HG03432 (cell line): ENCODE measurements around the gene USP12.
A peak's percentile ranks its signal among the peaks of the same experiment; 100 is the strongest.

Source experiments
- ATAC-seq: cut with Tn5 transposase; IDR thresholded peaks from one replicate; pipeline ENCODE4 v1.9.1; 2021; ENCODE audit warnings: mild to moderate bottlenecking, moderate library complexity; ENCODE audit not compliant: unreplicated experiment

The USP12 gene

GRCh38 chr13:27186295-27186694 lies 14.7 kb upstream of the USP12 start:
- no peak for ATAC-seq

DNA sequence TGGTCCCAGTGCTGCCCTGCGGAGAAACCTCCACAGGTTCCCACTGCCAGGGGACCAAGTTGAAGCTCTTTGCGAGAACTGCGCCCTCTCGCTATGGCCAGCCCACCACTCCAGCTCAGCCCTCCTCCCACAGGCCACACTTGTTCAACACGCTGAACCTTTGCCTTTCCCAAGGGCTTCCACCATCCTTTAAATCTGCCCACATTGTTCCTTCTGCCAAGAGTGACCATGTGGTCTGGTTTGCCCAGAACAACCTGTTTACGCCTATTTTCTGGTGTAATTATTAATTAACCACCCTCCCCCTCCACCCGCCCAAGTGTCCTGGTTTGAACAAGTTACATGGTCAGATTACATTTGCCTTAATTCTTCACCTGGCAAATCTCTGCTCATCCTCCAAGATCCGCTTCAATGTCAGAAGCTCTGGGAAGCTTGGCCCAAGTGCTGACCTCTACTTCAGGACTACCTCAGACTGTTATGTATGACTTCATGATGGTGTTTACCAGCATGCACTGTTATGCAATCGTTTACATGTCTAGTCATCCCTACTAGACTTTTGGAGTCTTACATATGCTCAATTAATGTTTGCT lies 12.0 kb upstream of the USP12 start:
- no peak for ATAC-seq

DNA sequence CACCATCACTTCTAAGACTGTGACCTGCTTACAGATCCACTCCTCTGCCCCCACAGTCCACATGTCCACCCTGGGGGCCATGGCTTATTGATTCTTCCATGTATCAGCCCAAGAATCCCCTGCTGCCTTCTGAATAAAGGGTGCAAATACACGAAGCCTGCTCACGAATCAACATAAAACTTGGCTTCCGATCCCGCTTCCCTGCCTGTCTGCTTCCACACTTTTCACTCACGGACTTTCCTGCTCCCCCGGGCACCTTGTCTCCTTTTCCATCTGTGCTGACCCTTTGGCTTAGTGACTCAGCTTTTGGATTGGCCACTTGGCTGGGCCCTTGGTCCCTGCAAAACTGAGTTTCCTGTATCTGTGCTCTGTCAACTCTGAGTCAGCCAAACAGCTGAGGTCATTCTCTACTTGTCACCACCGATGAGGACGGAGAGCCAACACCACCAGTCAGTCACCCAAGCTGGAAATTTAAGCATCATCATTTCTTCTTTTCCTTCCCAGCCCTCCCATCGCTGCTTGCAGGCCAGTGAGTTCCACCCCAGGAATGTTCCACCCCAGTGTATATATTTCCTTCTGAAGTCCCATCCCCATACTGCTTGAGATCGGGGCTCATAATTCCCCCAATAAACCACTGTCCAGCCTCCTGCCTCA lies 11.4 kb upstream of the USP12 start:
- no peak for ATAC-seq

- no peak for ATAC-seq
Measured at GRCh38 chr13:27182054-27182453, 10.4 kb upstream of the USP12 start.

DNA sequence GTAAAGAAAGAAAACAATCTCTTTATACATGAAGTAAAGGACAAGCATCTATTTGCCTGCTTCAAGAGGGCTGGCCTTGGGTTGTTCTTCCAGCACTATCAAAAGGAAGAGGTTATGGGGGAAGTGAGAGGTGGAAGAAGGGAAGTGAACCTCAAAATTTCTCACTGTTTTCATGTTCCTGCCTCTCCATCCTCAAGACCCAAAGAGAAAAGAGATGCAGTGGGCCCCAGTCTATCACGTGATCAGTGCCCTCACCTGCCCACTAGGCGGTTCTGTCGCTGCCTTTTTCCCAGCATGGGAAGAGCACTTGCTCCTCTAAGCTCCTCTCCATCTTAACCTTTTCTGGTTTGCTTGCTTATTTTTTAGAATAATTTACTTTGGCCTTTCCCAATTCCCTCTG lies 6.2 kb upstream of the USP12 start:
- ATAC-seq: no peak

- no peak for ATAC-seq
Measured at GRCh38 chr13:27176470-27177410, 5.1 kb upstream of the USP12 start.

GRCh38 chr13:27174766-27175455 lies 3.3 kb upstream of the USP12 start:
- ATAC-seq: no peak

- ATAC-seq: no peak
Measured at GRCh38 chr13:27172495-27172842, 858 bp upstream of the USP12 start.

DNA sequence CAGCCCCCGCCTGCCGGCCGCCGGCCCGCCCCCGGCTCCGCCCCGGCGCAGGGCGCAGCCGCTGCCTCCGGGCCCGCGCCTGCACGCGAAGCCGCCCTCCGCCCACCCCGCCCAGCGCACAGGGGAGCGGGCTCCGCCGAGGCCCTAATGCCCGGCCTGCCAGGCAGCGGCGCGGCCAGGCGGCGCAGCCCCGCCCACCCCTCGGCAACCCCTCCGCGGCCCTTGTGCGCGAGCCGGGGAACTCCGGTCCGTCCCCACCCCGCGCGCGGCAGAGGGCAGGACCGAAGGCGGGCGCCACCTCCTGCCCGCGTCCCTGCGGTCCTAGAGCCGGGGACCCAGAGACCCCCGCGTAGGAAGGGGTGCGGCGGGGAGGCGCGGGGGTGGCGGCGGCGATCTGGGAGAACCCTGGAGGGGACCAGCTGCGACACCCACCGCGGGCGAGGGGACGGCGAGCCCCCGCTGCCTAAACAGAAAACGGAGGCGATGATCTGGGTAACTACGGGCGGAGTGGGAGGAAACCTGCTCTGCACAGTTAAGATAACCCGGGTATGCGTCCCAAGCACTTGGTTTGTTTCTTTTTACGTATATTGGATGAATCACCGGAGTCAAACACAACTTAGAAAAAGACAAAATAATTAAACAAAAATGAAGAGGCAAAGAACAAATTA lies 350 bp upstream of the USP12 start:
- peak; percentile 84 for ATAC-seq

DNA sequence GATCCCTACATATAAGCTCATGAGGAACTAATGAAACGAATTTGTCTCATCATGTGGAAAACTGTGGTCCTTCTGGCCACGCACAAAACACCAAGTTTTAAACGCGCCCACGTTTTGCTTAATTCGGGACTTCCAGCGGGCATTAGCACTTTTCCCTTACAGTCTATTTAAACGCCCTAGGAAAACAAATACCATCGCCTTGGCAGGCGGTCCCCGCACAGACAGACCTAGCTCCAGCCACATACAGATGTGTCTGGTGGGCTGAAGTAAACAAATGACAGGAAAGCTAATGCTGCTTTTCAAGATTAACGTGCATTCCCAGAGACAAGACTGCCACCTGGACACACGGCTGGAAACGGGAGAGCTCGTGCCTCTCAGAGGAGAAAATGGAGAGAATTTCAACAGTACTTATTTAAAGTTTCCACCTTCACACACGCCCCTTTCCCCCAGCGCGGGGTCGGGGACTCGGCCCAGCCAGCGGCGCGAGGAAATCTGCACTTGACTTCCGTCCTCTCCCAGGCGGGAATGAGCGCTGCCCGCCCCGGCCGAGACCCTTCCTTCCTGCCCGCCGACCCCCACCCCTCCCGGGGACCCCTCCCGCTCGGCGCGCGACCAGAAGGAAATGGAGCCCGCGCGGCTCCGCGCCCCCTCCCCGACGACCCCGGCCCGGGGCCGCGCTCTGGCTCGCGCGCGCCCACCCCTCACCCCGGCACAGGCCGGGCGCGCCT lies 931 bp downstream of the USP12 start:
- peak; percentile 5 for ATAC-seq

DNA sequence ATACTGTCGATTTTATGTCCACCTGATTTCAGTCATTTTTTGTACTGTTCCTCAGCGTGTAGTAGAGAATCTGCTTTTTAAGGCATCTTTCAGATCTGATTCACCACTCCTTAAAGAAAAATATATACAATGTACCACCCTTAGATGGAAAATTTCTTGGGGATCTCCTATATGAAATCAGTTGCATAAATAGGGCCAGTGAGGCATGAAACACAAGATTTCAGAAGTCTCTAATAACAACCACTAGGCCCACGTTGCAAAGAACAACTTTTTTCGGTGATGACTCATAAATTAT lies 1.4 kb downstream of the USP12 start:
- no peak for ATAC-seq

- ATAC-seq: no peak
Measured at GRCh38 chr13:27168906-27169657, 2.5 kb downstream of the USP12 start.

DNA sequence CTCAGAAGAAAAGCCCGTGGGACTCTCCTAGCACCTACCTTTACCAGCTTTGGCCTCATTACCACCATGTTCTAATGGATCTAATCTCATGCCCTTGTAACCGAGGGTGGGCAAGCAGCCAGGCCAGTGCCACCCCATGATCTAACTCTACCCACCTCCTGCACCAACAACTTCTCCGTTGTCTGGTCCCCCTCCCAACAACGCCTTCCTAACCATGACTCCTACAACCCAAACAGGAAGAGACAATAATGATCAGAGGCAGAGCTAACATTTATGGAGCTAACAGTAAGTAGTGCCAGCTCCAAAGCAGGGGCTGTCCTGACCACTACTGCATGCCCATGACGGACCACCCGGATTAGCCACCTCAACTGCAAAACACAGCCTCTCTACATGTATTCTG lies 3.5 kb downstream of the USP12 start:
- ATAC-seq: no peak

GRCh38 chr13:27166313-27166712 lies 5.3 kb downstream of the USP12 start:
- ATAC-seq: no peak

DNA sequence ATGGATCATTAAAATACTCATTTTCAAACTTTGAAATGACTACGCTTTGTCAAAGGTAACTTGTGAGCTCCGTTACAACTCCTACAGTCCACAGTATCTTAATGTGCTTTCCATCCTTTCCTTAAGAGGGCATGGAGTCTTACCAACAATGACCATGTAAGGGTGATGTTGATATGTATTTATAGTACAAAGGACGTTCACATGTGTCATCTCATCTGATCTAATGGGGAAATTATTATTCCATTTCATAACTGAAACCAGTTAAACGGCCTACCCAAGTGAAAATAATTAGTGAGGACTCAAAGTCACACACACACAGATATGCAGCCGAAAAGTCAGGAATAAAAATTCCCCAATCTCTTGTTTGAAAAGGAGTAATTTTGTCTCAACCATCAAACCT lies 9.6 kb downstream of the USP12 start:
- no peak for ATAC-seq

- ATAC-seq: no peak
Measured at GRCh38 chr13:27161423-27161822, 10.2 kb downstream of the USP12 start.

GRCh38 chr13:27160657-27161295 lies 10.8 kb downstream of the USP12 start:
- ATAC-seq: no peak

DNA sequence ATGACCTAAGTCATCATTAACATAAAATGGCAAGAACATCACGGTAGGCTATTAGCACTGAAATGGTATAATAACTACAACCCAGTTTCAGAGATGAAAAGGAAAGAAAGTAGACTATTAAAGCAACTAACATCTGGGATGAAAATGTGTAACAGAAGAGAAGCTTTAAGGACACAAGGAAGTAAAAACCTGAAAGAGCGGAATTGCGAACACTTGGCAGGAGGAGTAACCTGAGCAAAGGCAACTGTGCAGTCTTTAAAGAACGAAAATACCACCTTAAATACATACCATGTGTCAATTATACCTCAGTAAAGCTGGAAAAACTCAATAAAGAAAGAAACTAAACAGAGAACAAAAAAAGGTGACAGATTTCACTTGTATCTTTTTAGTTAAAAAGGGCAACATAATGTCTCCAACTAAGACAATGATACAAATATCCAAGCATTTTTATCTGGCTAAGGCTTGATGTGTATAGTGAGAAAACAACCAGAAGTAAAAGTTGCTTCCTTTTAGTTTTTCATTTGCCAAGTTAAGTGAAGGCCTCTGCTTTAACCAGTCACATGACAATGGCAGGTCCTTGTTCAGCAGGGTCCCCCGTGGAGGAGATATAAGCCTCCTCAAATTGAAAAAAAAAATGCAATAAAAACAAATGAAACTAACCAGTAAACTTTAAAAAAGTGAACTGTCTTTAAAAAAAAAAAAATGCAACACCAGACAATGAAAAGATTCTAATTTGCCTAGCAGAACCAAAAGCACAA lies 11.6 kb downstream of the USP12 start:
- ATAC-seq: no peak

DNA sequence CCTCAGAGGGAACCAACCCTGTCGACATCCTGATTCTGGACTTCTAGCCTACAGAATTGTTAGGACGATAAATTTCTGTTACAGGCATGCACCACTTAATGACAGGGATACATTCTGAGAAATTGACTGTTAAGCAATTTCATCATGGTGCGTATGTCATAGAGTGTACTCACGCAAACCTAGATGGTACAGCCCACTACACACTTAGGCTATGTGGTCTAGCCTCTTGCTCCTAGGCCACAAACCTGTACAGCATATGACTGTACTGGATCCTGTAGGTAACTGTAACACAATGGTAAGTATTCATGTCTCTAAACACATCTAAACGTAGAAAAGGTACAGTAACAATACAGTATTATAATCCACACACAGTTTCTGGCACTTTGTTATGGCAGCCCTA lies 13.3 kb downstream of the USP12 start:
- no peak for ATAC-seq
